SU-DHL-6 (cell line): ENCODE results near the gene LRP1B.

Experiments
- H2AFZ ChIP-seq: fragments of 200-600 bp; sonication (generic); 2 replicates; pipeline ENCODE4 v1.6.1; 2014; ENCODE audit warnings: low read depth, mild to moderate bottlenecking, moderate library complexity, mixed read lengths, antibody characterized with exemption, low read length; ENCODE audit not compliant: severe bottlenecking
- H3F3A ChIP-seq: fragments of 200-600 bp; shearing (Covaris generic); 2 replicates; pipeline ENCODE4 v1.6.0; 2016; ENCODE audit warnings: antibody characterized with exemption, mild to moderate bottlenecking; ENCODE audit not compliant: insufficient read depth
- H3K27ac ChIP-seq: fragments of 200-600 bp; sonication (generic); 2 replicates; pipeline ENCODE4 v1.5.1; 2016; ENCODE audit warnings: low read depth, mild to moderate bottlenecking, low read length, moderate library complexity, mixed read lengths
- H3K27me3 ChIP-seq: fragments of 200-600 bp; sonication (generic), shearing (Covaris generic); 2 replicates; pipeline ENCODE4 v1.6.0; 2014; ENCODE audit warnings: mild to moderate bottlenecking, low read length
- H3K36me3 ChIP-seq: fragments of 200-600 bp; sonication (generic); 2 replicates; pipeline ENCODE4 v1.6.1; 2014; ENCODE audit warnings: mild to moderate bottlenecking, low read length, mixed read lengths
- H3K4me2 ChIP-seq: fragments of 300-600, 200-600 bp; shearing (Covaris generic), sonication (generic); 2 replicates; pipeline ENCODE4 v1.6.0; 2014; ENCODE audit warnings: low read length, low read depth, mild to moderate bottlenecking; ENCODE audit not compliant: poor library complexity, severe bottlenecking
- H3K4me3 ChIP-seq: fragments of 200-600 bp; sonication (generic); 2 replicates; pipeline ENCODE4 v1.5.1; 2014; ENCODE audit warnings: antibody characterized with exemption, low read length, mild to moderate bottlenecking, mixed read lengths; ENCODE audit not compliant: insufficient read depth, poor library complexity, severe bottlenecking
- H3K79me2 ChIP-seq: fragments of 200-600 bp; sonication (generic); 2 replicates; pipeline ENCODE4 v1.6.1; 2014; ENCODE audit warnings: mild to moderate bottlenecking, low read length, moderate library complexity; ENCODE audit not compliant: insufficient read depth
- H3K9ac ChIP-seq: fragments of 200-600 bp; sonication (generic); 2 replicates; pipeline ENCODE4 v1.7.0; 2014; ENCODE audit warnings: mild to moderate bottlenecking, low read length
- H3K9me2 ChIP-seq: fragments of 200-600 bp; sonication (generic); replicated peaks from 2 replicates; pipeline ENCODE4 v1.6.1; 2014; ENCODE audit warnings: low read length; ENCODE audit not compliant: insufficient read depth
- H3K9me3 ChIP-seq: fragments of 200-600 bp; sonication (generic); 2 replicates; pipeline ENCODE4 v1.6.1; 2014; ENCODE audit warnings: low read length, mixed read lengths; ENCODE audit not compliant: insufficient read depth
- H4K20me1 ChIP-seq: fragments of 200-600 bp; sonication (generic); 2 replicates; pipeline ENCODE4 v1.6.1; 2014; ENCODE audit warnings: low read depth, mild to moderate bottlenecking, antibody characterized with exemption, low read length, moderate library complexity, mixed read lengths
- EZH2phosphoT487 ChIP-seq: fragments of 200-600 bp; sonication (generic), shearing (Covaris generic); conservative IDR thresholded peaks from 2 replicates; pipeline ENCODE4 v1.6.1; 2018; ENCODE audit warnings: mild to moderate bottlenecking, antibody characterized with exemption, low read length, moderate library complexity, mixed read lengths
- TF ChIP-seq, protein P1 (sequence below): fragments of 200-600 bp; sonication (generic); IDR thresholded peaks from one replicate; pipeline ENCODE4 v1.5.1; 2017; ENCODE audit warnings: antibody characterized with exemption, mild to moderate bottlenecking, low read length, moderate library complexity; ENCODE audit not compliant: insufficient read depth, poor library complexity, severe bottlenecking

LRP1B gene

DNA sequence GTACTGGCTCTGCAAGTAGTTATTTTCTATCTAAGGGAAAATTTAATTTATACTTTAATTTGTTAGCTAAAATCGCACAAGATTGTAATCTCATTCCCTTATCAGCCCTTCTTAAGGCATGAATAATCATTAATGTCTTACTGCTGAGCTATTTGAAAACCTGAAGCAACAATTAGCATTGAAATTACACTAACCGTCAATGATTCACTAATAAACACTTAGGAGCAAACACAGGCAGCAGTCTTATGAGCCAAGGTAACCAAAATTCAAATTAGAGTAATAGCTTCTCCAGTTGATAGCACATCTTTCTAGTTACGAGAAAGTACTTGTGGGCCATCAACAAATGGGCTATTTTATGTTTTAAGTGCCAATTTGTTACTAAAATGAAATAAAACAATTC is 1289.7 kb downstream of the LRP1B start:
- Histone ChIP-seq H3K4me3 (no peak overlapping the region), H3K27ac (no peak overlapping the region), H3K4me2 (no peak overlapping the region), H2AFZ (no peak overlapping the region), H3K9me2 (no peaks in the 10 kb centered on the region), H3F3A (no peaks in the 10 kb centered on the region), H4K20me1 (no peaks in the 10 kb centered on the region), H3K9me3 (no peaks in the 10 kb centered on the region), H3K36me3 (no peaks in the 10 kb centered on the region), H3K79me2 (no peaks in the 10 kb centered on the region), H3K27me3 (no peaks in the 10 kb centered on the region), H3K9ac (no peak overlapping the region)
- TF ChIP-seq, protein P1, sequence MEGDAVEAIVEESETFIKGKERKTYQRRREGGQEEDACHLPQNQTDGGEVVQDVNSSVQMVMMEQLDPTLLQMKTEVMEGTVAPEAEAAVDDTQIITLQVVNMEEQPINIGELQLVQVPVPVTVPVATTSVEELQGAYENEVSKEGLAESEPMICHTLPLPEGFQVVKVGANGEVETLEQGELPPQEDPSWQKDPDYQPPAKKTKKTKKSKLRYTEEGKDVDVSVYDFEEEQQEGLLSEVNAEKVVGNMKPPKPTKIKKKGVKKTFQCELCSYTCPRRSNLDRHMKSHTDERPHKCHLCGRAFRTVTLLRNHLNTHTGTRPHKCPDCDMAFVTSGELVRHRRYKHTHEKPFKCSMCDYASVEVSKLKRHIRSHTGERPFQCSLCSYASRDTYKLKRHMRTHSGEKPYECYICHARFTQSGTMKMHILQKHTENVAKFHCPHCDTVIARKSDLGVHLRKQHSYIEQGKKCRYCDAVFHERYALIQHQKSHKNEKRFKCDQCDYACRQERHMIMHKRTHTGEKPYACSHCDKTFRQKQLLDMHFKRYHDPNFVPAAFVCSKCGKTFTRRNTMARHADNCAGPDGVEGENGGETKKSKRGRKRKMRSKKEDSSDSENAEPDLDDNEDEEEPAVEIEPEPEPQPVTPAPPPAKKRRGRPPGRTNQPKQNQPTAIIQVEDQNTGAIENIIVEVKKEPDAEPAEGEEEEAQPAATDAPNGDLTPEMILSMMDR, result no peak
- TF ChIP-seq EZH2phosphoT487, result no peak

DNA sequence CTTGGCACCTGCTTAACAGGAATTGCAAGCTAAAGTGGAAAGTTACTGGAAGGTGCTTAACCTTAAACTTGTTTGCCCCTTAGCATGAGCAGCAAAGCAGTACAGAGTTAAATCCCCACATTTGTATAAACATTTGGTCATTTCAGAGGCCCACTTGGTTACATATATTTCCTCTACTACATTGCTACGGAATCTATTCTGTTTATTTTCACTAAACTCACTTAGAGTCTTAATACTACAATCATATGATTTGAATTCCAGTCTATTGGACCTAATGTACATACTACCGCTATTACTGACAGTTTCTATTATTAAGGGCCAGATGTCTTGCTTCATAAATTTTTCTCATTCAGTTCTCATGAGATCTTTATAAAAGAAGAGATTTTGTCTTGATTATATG is 1294.0 kb downstream of the LRP1B start:
- no peak for TF ChIP-seq EZH2phosphoT487
- TF ChIP-seq, protein P1, result no peak
- Histone ChIP-seq H3F3A (no peaks in the 10 kb centered on the region), H3K4me3 (no peak overlapping the region), H3K9ac (no peak overlapping the region), H3K27me3 (no peaks in the 10 kb centered on the region), H3K36me3 (no peaks in the 10 kb centered on the region), H3K27ac (no peak overlapping the region), H3K9me2 (no peaks in the 10 kb centered on the region), H3K4me2 (no peak overlapping the region), H2AFZ (no peak overlapping the region), H3K79me2 (no peaks in the 10 kb centered on the region), H4K20me1 (no peaks in the 10 kb centered on the region), H3K9me3 (no peaks in the 10 kb centered on the region)

DNA sequence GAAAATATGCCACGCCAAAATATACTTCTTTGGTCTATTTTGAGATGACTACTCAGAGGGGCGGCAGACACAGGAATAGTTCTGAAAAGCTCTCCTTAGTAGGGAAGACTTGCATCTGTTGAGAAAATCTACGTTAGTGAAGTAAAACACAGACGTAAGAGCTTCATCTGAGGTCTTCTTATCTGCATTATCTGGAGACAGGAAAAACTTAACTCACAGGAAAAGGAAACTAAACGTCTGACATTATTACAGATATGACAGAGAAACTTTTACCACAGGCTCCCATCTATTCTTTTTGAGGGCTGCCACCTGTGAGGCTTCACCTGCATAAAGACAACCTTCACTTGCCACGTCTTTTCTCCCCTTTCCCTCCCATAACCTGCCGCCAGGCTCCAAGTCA is 1295.7 kb downstream of the LRP1B start:
- H3K27ac ChIP-seq, result no peak overlapping the region
- no peaks in the 10 kb centered on the region for H4K20me1 ChIP-seq
- H3K79me2 ChIP-seq, result no peaks in the 10 kb centered on the region
- no peaks in the 10 kb centered on the region for H3F3A ChIP-seq
- H2AFZ ChIP-seq, result no peak overlapping the region
- no peak overlapping the region for H3K9ac ChIP-seq
- H3K36me3 ChIP-seq, result no peaks in the 10 kb centered on the region
- no peak overlapping the region for H3K4me3 ChIP-seq
- H3K27me3 ChIP-seq, result no peaks in the 10 kb centered on the region
- no peak overlapping the region for H3K4me2 ChIP-seq
- no peaks in the 10 kb centered on the region for H3K9me3 ChIP-seq
- no peaks in the 10 kb centered on the region for H3K9me2 ChIP-seq
- TF ChIP-seq, protein P1, result no peak
- no peak for TF ChIP-seq EZH2phosphoT487

DNA sequence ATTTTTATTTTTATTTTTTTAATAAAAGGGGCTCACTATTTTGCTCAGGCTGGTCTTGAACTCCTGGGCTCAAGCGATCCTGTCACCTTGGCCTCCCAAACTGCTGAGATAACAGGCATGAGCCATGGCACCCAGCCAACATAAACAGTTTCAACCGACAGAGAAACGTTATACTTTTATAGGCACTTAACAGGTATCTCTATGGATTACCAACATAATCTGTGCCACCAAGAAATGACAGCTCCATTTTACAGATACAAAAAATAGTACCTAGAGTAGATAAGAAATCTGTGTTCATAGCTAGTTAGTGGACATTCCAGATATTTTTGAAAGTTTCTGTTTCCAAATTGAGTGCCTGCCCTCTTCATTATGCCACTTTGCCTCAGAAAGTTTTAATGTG is 1316.7 kb downstream of the LRP1B start:
- H3K27me3 ChIP-seq, result no peaks in the 10 kb centered on the region
- no peaks in the 10 kb centered on the region for H3K9me2 ChIP-seq
- H3K4me2 ChIP-seq, result no peak overlapping the region
- H3K4me3 ChIP-seq, result no peak overlapping the region
- H3F3A ChIP-seq, result no peaks in the 10 kb centered on the region
- no peak overlapping the region for H3K9ac ChIP-seq
- H3K27ac ChIP-seq, result no peak overlapping the region
- H3K79me2 ChIP-seq, result no peaks in the 10 kb centered on the region
- H4K20me1 ChIP-seq, result no peaks in the 10 kb centered on the region
- no peak for TF ChIP-seq EZH2phosphoT487
- TF ChIP-seq, protein P1, result no peak
- no peaks in the 10 kb centered on the region for H3K9me3 ChIP-seq
- H3K36me3 ChIP-seq, result no peaks in the 10 kb centered on the region
- no peak overlapping the region for H2AFZ ChIP-seq
